GM12878 (cell line): ENCODE measurements around the gene REEP6.
"Not testable (repeated sequence)": the region's sequence is repeated elsewhere in the genome, so short reads cannot be mapped to it uniquely, and the experiment has no call there.

Source experiments
- CBX3 ChIP-seq: fragments of 200-600 bp; sonication (generic); IDR thresholded peaks from 2 replicates; pipeline ENCODE4 v1.6.1; 2016; ENCODE audit warnings: low read depth, borderline replicate concordance
- CTCF ChIP-seq, 3 experiments: IDR thresholded peaks in 2 of 3; conservative IDR thresholded peaks in 1 of 3; 2 replicates each; pipeline ENCODE4 v1.5.1; 2011; ENCODE audit warnings: low read depth in 3 of 3, low read length in 3 of 3, mild to moderate bottlenecking in 3 of 3, control low read depth in 2 of 3, moderate library complexity in 2 of 3, inconsistent platforms in 1 of 3, mixed read lengths in 1 of 3; ENCODE audit not compliant: control insufficient read depth in 2 of 3, insufficient read depth in 1 of 3; ENCODE audit errors: extremely low read depth in 1 of 3
- MAX ChIP-seq: IDR thresholded peaks from 2 replicates; pipeline ENCODE4 v1.6.1; 2012; ENCODE audit warnings: low read depth, low read length, improper control_type of control experiment
- NFYB ChIP-seq: IDR thresholded peaks from 2 replicates; pipeline ENCODE4 v1.6.1; 2011; ENCODE audit warnings: low read depth, mild to moderate bottlenecking, low read length, improper control_type of control experiment, moderate library complexity; ENCODE audit not compliant: insufficient read depth
- PKNOX1 ChIP-seq: fragments of 450-650 bp; IDR thresholded peaks from 2 replicates; pipeline ENCODE4 v1.6.1; 2016; ENCODE audit warnings: mild to moderate bottlenecking
- REST ChIP-seq: IDR thresholded peaks from 2 replicates; pipeline ENCODE4 v1.6.1; 2012; ENCODE audit warnings: mild to moderate bottlenecking, low read depth, low read length
- TAF1 ChIP-seq: IDR thresholded peaks from 2 replicates; pipeline ENCODE4 v1.6.1; 2011; ENCODE audit warnings: mild to moderate bottlenecking, low read depth, low read length, borderline replicate concordance

- not testable (repeated sequence) for TF ChIP-seq PKNOX1; MAX; CBX3; NFYB; CTCF (IDR thresholded peaks at IDR 0.05 in 2 of 3, conservative IDR thresholded peaks at IDR 0.05 in 1 of 3; ENCODE audit: control insufficient read depth in 2 of 3, extremely low read depth in 1 of 3, insufficient read depth in 1 of 3, low read depth in 3 of 3, low read length in 3 of 3); TAF1; REST
Measured at GRCh38 chr19:1535699-1536098, 44.7 kb downstream of the REEP6 start.
